HG02981 (cell line): ENCODE data around the gene TIGD2.
"Not testable (repeated sequence)": the region's sequence is repeated elsewhere in the genome, so short reads cannot be mapped to it uniquely, and the experiment has no call there.

Experiments used
- ATAC-seq: cut with Tn5 transposase; IDR thresholded peaks from one replicate; pipeline ENCODE4 v1.9.1; 2021; ENCODE audit warnings: mild to moderate bottlenecking, moderate library complexity; ENCODE audit not compliant: unreplicated experiment

The TIGD2 gene

GRCh38 chr4:89117115-89117514, 5.8 kb downstream of the TIGD2 start:
- ATAC-seq: no peak

DNA sequence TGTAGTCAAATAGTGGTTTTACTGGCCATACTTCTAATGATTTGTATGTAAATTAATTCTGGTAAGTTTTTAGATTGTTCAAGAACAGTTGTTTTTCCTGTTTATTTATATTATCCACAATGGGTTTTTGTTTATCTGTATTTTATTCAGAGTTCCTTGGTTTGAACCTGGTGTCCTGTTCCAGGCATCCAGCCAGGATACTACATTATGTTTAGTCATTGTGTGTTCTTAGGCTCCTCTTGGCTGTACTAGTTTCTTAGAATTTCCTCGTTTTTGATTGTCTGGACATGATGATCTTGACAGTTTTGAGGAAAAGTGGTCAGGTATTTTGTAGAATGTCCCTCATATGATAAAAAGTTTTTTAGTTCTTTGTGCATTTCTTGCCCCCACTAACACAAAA, 7.8 kb downstream of the TIGD2 start:
- ATAC-seq: no peak

DNA sequence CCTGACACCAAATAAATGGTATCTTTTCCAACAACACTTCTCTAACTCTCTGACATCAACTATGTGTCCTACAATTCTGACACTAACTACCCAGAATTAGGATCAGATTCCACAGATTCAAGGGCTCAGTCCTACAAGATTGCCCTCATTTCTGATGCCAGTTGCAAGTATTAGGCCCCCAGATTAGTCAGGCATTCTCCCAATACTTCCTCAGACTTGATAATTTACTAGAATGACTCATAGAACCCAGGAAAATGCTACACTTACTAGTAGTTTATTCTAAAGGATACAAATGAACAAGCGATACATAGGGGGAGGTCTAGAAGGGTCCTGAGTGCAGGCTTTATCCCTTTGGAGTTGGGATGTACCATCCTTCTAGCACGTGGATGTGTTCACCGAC, 8.5 kb downstream of the TIGD2 start:
- no peak for ATAC-seq

GRCh38 chr4:89121387-89122068, 10.2 kb downstream of the TIGD2 start:
- no peak for ATAC-seq

DNA sequence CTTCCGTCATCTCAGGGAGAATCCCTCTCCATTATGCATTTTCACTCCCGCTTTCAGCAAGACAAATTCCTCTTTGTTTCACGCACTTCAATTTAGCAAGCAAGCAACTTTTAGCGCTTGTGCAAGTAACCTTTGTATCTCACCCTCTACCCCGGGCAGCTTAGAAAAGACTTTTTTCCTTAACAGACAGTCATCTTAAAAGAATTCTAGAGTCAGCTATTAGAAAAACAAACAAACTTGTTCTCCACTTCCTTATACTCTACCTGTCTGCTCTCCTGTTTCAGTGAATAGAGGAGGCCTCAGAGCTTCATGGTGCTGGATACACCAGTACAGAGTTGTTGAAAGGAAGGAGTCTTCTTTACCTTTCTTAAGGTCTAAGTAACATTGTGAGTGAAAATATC, 12.1 kb downstream of the TIGD2 start:
- ATAC-seq: no peak

GRCh38 chr4:89125901-89126782, 14.8 kb downstream of the TIGD2 start:
- no peak for ATAC-seq

DNA sequence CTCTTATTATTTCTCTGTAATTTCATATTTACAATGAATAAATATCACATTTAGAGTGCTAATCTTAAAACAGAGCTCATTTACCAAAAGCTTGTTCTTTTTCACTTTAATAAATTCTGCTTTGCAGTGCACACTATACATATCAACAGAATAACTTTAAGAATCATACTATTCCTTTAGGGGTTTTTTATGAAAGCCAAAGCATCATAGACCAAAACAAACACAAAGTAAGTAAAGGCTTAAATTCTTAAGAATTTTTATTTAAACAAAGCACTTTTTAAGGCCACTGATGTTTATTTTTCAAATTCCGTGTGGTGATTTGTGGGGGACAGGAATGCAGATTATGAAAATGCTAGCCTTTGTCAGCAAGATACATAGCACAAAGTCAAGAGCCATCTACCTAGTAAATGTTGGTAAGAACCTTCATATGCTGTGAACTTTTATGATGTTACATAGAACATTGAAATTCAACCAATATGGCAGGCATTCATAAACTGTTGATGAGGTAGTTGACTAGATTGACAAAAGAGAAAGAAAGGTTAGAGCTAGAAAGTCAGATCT, 17.8 kb downstream of the TIGD2 start:
- ATAC-seq: no peak

- ATAC-seq: no peak
Measured at GRCh38 chr4:89134775-89135319, 23.5 kb downstream of the TIGD2 start.

GRCh38 chr4:89136525-89136924, 25.2 kb downstream of the TIGD2 start:
- ATAC-seq: no peak

GRCh38 chr4:89137231-89137630, 25.9 kb downstream of the TIGD2 start:
- no peak for ATAC-seq

DNA sequence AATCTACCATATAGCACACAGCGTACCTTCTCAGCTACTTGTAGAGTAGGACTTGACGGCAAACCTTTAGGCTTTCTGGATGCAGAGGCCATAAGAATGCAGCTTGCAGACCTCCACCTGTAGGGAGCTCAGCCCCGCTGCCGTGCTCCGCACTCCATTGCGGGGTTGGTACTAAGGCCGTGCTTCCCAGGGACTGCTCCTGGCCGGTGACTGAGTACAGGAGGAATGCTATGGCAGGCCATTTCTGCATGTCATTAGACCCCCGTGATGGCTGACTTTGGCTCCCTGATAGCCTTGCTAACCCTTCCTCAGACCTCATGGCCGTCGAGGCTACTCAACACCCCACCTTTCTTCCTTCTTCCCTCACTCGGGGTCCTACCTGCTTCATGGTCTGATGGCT, 26.4 kb downstream of the TIGD2 start:
- ATAC-seq: no peak

DNA sequence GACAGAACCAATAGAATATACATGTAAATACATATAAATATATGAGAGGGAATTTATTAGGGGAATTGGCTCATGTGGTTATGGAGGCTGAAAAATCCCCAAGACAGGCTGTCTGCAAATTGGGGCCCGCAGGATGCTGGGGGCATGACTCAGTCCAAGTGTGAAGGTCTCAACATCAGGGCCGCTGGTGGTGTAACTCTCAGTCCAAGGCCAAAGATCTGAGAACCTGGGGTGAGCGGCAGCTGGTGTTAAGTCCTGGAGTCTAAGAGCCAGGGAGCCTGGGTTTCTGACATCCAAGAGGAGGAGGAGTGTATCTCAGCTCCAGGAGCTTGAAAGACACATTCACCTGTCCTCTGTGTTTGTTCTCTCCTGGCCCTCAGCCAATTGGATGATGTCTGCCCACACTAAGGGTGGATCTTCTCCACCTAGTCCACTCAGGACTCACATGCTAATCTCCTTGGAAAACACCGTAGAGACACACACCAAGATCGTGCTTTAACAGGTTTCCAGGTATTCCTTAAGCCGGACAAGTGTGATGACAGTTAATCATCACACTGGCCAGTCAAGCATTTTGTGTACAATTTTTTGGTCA, 28.9 kb downstream of the TIGD2 start:
- no peak for ATAC-seq

GRCh38 chr4:89142691-89143669, 31.6 kb downstream of the TIGD2 start:
- ATAC-seq: peak; percentile 86

- not testable (repeated sequence) for ATAC-seq
Measured at GRCh38 chr4:89144652-89145051, 33.3 kb downstream of the TIGD2 start.

DNA sequence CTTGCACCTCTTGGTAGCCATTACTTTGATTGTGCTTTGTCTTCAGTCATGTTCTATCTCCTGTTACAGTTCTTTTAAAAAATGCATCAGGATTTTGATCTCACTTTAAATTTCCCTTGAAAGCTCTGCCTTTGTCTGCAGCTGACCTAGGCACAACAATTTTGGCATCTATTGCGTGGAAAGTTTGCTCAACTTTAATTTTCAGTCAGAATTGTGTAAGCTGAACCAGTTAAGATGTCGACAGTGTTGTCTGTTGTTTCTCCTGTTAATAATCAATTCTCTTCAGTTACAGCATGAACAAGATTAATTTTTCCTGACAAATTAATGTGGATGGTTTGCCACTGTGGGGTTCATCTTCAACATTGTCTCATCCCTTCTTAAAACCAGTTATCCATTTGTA, 34.9 kb downstream of the TIGD2 start:
- no peak for ATAC-seq

- no peak for ATAC-seq
Measured at GRCh38 chr4:89152972-89153371, 41.6 kb downstream of the TIGD2 start.

DNA sequence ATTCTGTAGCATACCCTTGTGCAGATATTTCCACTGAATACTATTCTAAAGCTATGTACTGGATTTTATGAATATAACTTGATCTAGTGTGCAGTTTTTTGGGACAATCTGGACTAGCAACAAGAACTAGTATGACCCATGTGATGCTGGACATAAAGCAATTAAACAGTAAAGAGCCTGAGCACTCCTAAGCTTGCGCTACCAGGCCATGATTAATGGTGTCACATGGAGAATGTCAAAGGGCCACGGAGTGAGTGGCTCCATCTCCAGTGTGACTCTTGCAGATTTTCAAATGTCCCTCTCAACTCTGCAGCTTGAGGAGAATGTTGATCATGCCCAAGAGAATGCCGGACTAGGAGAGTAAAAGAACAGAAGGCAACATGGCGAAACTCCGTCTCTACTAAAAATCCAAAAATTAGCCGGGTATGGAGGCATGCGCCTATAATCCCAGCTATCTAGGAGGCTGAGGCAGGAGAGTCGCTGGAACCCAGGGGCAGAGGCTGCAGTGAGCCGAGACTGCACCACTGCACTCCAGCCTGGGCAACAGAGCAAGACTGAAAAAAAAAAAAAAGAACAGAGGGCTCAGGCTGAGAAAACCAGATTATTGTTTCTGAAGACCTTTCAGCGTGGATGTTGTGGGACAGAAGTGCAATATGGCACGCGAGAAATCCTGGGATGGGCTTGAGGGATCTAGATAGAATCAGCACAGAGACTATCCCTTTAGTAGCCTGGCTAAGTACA, 45.0 kb downstream of the TIGD2 start:
- ATAC-seq: no peak

DNA sequence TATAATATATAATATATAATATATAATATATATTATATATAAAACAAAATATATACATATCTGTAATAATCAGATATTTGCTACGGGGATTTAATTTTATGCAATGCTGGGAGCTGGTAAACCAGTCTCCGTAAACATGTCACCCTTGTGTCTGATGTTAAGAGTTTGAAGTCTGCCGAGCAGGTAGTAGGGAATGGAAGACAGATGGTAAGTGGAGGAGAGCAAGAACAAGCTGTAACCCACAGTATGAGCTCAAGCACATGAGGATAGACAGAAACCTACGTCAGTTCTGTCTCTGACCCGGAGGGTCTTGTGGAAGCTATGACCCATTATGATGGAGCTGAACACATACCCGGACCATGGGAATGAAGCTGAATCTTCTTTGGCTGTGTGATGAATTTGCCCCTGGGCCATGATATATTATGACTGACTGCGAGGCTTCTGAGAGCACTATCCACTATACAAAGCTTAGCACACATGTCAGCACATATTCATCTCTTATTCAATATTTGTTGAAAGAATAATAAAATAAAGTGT, 46.2 kb downstream of the TIGD2 start:
- no peak for ATAC-seq

GRCh38 chr4:89158884-89159503, 47.7 kb downstream of the TIGD2 start:
- no peak for ATAC-seq
